Brain pericyte (primary cell): ENCODE data around the gene ZSWIM6.

Experiments
- DNase-seq: peaks from one replicate; pipeline ENCODE4 v3.0.0-alpha.2; 2012; ENCODE audit warnings: low read depth, low spot score

The ZSWIM6 gene

DNA sequence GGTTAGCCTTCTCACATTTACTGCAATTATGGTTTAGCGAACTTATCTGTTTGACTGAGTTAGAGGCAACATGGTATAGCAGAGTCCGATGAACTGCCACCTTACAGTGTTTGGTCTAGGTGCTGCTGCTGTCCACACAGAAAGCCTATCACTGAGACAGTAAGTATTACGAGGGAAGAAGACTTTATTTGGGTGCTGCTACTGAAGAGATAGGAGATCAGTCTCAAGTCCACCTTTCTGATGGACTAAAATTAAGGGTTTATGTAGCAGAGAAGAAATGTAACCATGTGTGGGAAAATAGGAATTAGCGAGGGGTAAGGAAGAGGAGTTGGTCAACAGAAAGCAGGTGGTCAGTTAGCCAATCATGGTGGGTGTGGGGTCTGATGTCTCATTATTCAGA, 109.7 kb downstream of the ZSWIM6 start:
- no peak for DNase-seq

DNA sequence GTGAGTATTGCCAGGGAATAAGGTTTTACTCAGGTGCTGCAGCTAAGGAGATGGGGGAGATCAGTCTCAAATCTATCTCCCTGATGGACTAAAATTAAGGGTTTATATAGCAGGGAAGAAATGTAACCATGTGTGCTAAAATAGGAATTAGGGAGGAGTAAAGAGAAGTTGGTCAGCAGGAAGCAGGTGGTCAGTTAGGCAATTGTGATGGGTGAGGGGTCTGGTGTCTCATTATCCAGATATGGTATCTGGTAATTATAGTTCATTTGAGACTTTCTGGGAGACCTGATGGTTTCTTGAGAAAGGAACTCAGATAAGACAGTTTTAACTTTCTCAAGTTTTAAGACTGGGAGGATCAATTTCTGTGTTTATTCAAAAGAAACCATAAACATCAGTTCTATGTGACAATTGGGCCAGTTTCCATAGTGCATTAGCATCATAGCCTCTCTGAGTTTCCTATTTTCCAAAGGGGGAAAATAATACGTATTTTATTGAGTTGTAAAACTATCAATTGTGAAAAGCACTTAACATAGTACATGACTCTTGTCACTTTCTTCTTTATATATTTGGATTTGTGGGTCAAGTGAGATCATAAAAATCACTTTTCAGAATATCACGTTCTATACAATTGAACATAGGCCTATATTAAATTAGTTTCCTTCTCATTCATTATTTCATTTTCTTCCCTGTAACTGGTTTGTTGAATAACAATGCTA, 115.9 kb downstream of the ZSWIM6 start:
- DNase-seq, result no peak

DNA sequence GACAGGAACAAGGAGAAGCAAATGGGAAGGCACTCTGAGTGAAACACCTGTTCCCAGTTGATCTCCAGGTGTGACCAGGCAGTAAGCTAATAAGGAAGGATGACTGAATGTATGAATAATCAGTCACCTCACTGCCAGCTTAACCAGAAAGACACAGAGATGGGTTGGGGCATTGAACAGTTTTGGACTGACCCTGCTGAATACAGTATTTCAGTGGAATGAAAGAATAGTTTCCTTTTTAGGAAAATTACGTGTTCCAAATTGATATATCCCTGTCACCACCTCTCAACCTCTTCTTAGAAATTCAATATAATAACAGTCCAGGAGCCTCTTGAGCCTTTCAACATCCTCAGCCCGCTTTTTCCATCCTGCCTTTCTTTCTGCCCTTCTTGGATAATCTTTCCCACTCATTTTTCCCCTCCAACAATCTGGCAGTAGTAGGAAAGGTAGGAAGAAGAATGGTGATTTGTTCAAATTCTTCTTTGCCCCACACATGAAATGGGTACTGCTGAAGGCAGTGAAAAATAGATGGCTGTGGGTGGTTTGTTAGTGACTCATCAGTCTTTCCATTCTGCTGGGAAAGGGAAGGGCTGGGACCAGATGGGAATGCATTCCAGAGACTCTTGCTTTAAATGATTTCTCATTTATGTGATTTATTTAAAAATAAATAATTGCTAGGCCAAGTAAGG, 117.9 kb downstream of the ZSWIM6 start:
- no peak for DNase-seq

GRCh38 chr5:61450493-61451279, 118.6 kb downstream of the ZSWIM6 start:
- DNase-seq, result peak; percentile 47

- DNase-seq, result no peak
Observed at GRCh38 chr5:61455179-61456006, 123.3 kb downstream of the ZSWIM6 start.

GRCh38 chr5:61460471-61460870, 128.4 kb downstream of the ZSWIM6 start:
- no peak for DNase-seq

DNA sequence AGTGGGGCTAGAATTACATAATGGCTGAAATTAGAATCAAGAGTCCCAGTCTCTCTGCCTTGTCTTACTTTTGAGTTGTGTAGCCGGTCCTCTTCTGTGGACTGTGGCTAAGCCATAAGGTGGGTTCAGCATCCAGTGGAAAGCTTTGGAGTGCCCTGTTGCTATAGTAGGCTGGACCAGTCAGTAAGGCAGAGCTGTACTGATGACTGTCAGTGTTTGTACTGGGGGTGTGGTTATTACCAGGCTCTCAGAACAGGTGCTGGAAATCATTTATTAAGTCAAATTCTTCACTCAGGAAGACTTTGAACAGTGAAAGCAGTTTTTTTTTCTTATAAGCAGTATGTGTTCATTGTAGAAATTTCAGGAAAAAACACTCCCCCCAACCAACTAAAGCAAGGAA, 129.4 kb downstream of the ZSWIM6 start:
- DNase-seq, result no peak

DNA sequence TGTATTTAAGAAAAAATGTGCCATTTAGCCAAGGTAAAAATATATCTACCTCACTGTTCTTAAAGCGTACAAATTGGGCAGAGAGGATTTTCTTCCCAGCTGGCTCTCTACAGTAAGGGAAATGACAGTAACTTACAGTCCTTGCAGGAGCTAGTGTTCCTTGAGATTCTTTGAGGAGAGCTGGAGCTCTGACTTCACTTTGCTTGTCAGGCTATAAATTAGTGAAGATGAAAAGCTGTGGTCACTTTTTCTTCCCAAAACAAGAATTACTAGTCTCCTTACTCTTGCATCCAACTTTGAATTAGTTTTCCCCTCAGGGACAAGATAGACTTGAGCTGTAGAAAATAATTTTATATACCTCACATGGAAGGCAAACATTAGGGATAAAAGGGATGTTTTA, 129.9 kb downstream of the ZSWIM6 start:
- no peak for DNase-seq

GRCh38 chr5:61463596-61463995, 131.5 kb downstream of the ZSWIM6 start:
- no peak for DNase-seq

GRCh38 chr5:61464512-61464911, 132.5 kb downstream of the ZSWIM6 start:
- no peak for DNase-seq

DNA sequence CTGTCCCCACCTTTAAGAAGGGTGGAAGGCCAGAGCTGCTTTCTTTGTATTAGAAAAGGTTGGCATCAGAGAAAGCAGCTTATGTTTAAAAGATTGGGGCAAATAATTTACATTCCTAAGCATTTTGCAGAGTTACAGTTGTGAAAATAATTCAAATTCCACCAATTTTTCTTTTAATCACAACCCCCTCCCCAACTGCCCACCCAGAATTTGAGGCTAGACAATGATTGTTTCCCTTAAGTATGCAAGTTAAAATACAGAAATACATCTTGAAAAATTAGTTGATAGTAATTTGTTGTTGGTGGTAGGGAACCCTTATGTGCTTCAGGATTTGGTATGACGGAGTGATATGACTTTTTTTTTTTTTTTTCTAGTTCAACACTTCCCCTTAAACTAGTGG, 133.0 kb downstream of the ZSWIM6 start:
- DNase-seq, result no peak

DNA sequence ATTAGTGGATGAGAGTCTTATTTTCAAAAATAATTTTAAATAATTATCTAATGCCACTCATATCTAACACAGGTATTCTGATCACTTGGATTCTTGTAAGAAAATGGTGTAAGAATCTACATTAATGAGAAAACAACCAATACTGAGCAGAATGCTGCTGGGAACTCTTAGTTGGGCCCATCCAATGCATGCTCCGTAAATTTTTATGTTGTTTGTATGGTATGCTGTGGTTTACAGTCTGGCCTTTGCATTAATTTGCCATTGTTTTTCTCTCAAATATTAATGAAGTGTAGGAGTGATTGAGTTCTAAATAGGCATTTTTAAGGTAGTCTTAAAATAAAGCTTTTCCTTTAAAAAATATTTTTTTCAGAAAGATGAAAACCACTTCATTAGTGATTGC, 133.4 kb downstream of the ZSWIM6 start:
- no peak for DNase-seq

DNA sequence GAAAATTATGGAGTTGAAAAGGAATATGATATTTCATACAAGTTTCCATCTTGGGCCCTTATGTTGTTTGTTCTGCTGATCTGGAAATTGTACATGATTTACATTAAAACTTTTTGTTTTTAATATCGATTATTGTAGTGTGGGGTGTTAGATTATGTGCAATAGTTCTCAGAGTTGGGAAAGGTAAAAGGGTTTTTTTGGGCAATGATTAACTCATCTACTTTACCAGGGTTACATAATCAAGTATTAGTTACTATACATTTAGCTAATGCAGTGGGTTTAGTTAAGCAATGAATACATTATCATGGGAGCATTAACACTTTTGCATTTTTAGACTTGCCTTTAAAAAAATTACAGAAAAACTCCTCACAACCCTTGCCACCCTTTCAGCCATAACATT, 134.0 kb downstream of the ZSWIM6 start:
- no peak for DNase-seq

GRCh38 chr5:61467766-61468482, 135.9 kb downstream of the ZSWIM6 start:
- no peak for DNase-seq

DNA sequence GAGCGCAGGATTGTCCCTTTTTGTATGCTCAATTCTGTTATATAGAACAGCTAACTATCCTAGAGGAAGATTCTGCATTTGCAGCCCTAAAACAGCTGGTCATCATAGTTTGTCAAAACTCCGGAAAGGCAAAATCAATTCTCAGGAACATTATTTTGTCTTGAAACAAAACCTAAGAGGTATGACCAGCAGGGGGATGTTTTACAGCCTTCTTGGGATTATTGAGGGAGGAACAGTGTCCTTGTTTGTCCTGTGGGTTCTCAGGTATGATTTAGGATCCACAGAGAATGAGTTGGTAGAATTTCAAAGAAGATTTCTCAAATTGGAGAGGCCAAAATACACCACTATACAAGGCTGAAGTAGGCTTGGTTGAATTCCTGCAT, 136.4 kb downstream of the ZSWIM6 start:
- DNase-seq, result no peak

DNA sequence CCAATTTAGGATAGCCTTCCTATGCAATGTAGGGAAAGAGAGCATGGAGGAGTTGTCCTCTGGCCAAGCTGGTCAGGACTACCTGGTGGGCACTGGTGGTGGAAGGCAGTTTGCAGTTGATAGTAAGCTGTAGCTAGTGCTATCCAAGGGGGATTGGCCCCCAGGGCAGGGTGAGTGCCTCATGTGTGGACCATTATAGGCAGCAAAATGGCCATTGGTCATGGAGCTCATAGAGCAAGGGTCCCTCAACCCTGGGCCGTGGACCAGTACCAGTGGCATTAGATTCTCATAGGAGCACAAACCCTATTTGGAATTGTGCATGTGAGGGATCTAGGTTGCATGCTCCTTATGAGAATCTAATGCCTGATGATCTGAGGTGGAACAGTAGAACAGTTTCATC, 139.3 kb downstream of the ZSWIM6 start:
- no peak for DNase-seq

DNA sequence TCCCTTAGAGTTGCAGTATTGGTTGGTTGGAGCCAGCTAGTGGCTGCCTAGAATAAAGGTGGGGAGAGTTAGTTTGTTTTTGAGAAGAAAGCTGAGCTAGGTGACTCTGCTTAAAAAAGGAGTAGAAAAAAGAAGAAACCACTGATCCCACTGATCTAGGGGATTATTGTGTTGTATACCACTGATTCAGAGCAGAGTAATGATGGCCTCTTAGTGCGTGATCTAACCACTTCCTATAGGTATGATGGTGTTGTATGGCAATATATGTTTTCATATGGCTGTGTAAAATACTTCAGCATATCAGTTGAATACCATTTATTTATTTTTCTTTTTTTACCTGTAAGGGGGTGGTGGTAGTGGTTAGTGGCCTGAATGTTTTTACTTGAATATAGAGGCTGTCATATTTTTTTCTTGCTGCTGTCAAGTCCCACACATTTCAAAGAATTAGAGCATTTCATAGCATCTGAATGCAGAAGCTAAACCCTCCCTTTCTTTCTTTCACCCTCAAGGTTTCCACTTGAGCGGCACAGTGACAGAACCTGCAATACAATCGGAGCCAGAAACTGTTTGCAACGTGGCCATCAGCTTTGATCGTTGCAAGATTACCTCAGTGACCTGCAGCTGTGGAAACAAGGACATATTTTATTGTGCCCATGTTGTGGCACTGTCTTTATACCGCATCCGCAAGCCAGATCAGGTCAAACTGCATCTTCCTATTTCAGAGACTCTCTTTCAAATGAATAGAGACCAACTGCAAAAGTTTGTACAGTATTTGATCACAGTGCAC, 140.3 kb downstream of the ZSWIM6 start:
- DNase-seq, result no peak

DNA sequence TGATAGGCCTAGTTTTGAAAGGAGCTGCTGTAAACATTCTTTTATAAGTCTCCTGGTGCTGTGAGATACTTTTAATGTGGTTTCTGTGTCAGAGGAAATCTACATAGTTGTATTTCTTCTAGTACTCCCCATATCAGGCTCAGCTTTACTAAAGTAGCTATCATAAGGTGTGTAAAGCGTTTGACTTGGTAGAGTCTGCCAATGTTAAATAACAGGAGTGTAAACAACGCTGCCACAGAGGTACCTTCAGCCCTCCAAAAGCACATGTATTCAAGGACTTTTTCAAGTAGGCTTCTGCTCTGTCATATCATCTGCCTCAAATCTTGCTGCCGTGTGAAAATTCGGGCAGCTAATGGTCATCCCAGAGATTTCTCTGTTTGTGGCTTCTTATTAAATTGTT, 142.7 kb downstream of the ZSWIM6 start:
- no peak for DNase-seq

DNA sequence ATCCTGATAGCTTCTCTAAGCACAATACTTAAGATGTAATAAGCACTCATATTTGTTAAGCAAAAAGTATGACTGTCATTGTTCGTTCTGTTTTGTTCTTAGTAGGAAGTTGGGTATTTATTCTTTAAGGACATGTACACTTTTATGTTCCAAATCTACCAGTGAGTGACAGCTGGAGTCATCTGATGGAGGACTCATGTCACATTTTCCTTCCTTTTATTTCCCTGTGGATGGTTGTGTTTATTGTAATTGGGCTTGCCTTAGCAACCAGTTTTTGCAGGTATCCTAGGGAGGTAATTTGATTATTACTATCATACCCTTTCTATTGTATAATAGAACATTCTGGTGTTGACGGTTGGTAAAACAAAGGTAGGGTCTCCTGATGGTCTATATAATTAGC, 145.7 kb downstream of the ZSWIM6 start:
- no peak for DNase-seq

- DNase-seq, result no peak
Observed at GRCh38 chr5:61479850-61480614, 148.0 kb downstream of the ZSWIM6 start.
